ENCODE measurements around the gene STUB1.
A peak's percentile ranks its signal among the peaks of the same experiment; 100 is the strongest.
"Not testable (repeated sequence)": the region's sequence is repeated elsewhere in the genome, so short reads cannot be mapped to it uniquely, and the experiment has no call there.

STUB1 gene

GRCh38 chr16:680967-681745 is 946 bp downstream of the STUB1 start:
- DNase-seq, result no peak

- no peak for DNase-seq
Observed at GRCh38 chr16:681746-682427, 1.7 kb downstream of the STUB1 start.

GRCh38 chr16:682493-683395 is 2.5 kb downstream of the STUB1 start:
- no peak for DNase-seq

GRCh38 chr16:683396-684070 is 3.3 kb downstream of the STUB1 start:
- no peak for DNase-seq

- peak; percentile 98 to 99 for DNase-seq
Observed at GRCh38 chr16:684071-684794, 4.0 kb downstream of the STUB1 start, which contains the start of gene JMJD8. TSS of gene JMJD8 (minus strand) at chr16:684334. CDS start at chr16:684319, 15 bp downstream.

- no peak for DNase-seq
Observed at GRCh38 chr16:684961-685696, 4.9 kb downstream of the STUB1 start.

- no peak for DNase-seq
Observed at GRCh38 chr16:685967-686366, 5.8 kb downstream of the STUB1 start.

- DNase-seq, result no peak
Observed at GRCh38 chr16:686459-687260, 6.5 kb downstream of the STUB1 start.

- DNase-seq, result no peak
Observed at GRCh38 chr16:687499-687898, 7.3 kb downstream of the STUB1 start.

- no peak for DNase-seq
Observed at GRCh38 chr16:689175-689897, 9.1 kb downstream of the STUB1 start.

GRCh38 chr16:691242-691641 is 11.0 kb downstream of the STUB1 start:
- DNase-seq, result not testable (repeated sequence)

- DNase-seq, result no peak
Observed at GRCh38 chr16:692356-693108, 12.3 kb downstream of the STUB1 start.

- DNase-seq, result no peak
Observed at GRCh38 chr16:693364-693763, 13.2 kb downstream of the STUB1 start.

GRCh38 chr16:693766-694165 is 13.6 kb downstream of the STUB1 start:
- DNase-seq, result peak in 1 of 2 donors; percentile 43

- DNase-seq, result no peak
Observed at GRCh38 chr16:694187-694862, 14.1 kb downstream of the STUB1 start.

GRCh38 chr16:694863-695354 is 14.7 kb downstream of the STUB1 start:
- no peak for DNase-seq

GRCh38 chr16:695355-696089 is 15.3 kb downstream of the STUB1 start:
- peak; percentile 66 to 73 for DNase-seq
